Measurements from ENCODE around the gene DPP6. TPM values are rescaled to one million over a fixed set of nuclear protein-coding genes. Genes with fewer than 3 reads are reported as not detected.

Gene DPP6
- total RNA-seq, 1 donor from 2014 or later = 2.2 TPM

GRCh38 chr7:154649015-154649414 lies 596.8 kb downstream of the DPP6 start:
- TF ChIP-seq CTCF (conservative IDR thresholded peaks at IDR 0.05) = no peak
- H3K27ac Mint-ChIP-seq (ENCODE audit: unreplicated experiment) = no peak overlapping the region
- H3K4me3 Mint-ChIP-seq = no peak overlapping the region
- H3K4me1 Mint-ChIP-seq = no peaks in the 10 kb centered on the region
- H3K9me3 Mint-ChIP-seq = peaks cover 3% of the 10 kb centered on the region
- H3K27me3 Mint-ChIP-seq (ENCODE audit: low read depth) = peaks cover 7% of the 10 kb centered on the region
- H3K36me3 Mint-ChIP-seq (ENCODE audit: low read depth) = no peaks in the 10 kb centered on the region
- DNase-seq (ENCODE audit: low read depth, low spot score) = no peak

GRCh38 chr7:154649434-154649833 lies 597.2 kb downstream of the DPP6 start:
- TF ChIP-seq CTCF (conservative IDR thresholded peaks at IDR 0.05) = no peak
- no peak overlapping the region for H3K4me3 Mint-ChIP-seq
- H3K27me3 Mint-ChIP-seq (ENCODE audit: low read depth) = peaks cover 7% of the 10 kb centered on the region
- no peak overlapping the region for H3K27ac Mint-ChIP-seq (ENCODE audit: unreplicated experiment)
- DNase-seq (ENCODE audit: low read depth, low spot score) = no peak
- H3K4me1 Mint-ChIP-seq = no peaks in the 10 kb centered on the region
- no peaks in the 10 kb centered on the region for H3K36me3 Mint-ChIP-seq (ENCODE audit: low read depth)
- H3K9me3 Mint-ChIP-seq = peaks cover 2% of the 10 kb centered on the region

GRCh38 chr7:154650275-154650674 lies 598.1 kb downstream of the DPP6 start:
- H3K4me1 Mint-ChIP-seq = no peaks in the 10 kb centered on the region
- no peak for DNase-seq (ENCODE audit: low read depth, low spot score)
- no peak overlapping the region for H3K4me3 Mint-ChIP-seq
- H3K27me3 Mint-ChIP-seq (ENCODE audit: low read depth) = peaks cover 7% of the 10 kb centered on the region
- peaks cover 2% of the 10 kb centered on the region for H3K9me3 Mint-ChIP-seq
- H3K36me3 Mint-ChIP-seq (ENCODE audit: low read depth) = no peaks in the 10 kb centered on the region
- no peak overlapping the region for H3K27ac Mint-ChIP-seq (ENCODE audit: unreplicated experiment)
- no peak for TF ChIP-seq CTCF (conservative IDR thresholded peaks at IDR 0.05)

GRCh38 chr7:154651501-154651900 lies 599.3 kb downstream of the DPP6 start:
- no peaks in the 10 kb centered on the region for H3K4me1 Mint-ChIP-seq
- DNase-seq (ENCODE audit: low read depth, low spot score) = no peak
- no peaks in the 10 kb centered on the region for H3K9me3 Mint-ChIP-seq
- peaks cover 7% of the 10 kb centered on the region for H3K27me3 Mint-ChIP-seq (ENCODE audit: low read depth)
- H3K36me3 Mint-ChIP-seq (ENCODE audit: low read depth) = no peaks in the 10 kb centered on the region
- no peak overlapping the region for H3K27ac Mint-ChIP-seq (ENCODE audit: unreplicated experiment)
- H3K4me3 Mint-ChIP-seq = no peak overlapping the region
- no peak for TF ChIP-seq CTCF (conservative IDR thresholded peaks at IDR 0.05)

- peaks cover 7% of the 10 kb centered on the region for H3K27me3 Mint-ChIP-seq (ENCODE audit: low read depth)
These were observed 600.4 kb downstream of the DPP6 start for GRCh38 chr7:154652564-154652963.

More at GRCh38 chr7:154652564-154652963, 600.4 kb downstream of the DPP6 start:
- Mint-ChIP-seq H3K9me3 (no peaks in the 10 kb centered on the region), H3K4me3 (no peak overlapping the region), H3K4me1 (no peaks in the 10 kb centered on the region), H3K27ac (ENCODE audit: unreplicated experiment) (no peak overlapping the region), H3K36me3 (ENCODE audit: low read depth) (no peaks in the 10 kb centered on the region)
- no peak for DNase-seq (ENCODE audit: low read depth, low spot score)
- TF ChIP-seq CTCF (conservative IDR thresholded peaks at IDR 0.05) = no peak
